OCI-LY7 (cell line): ENCODE measurements around the gene FBXO28. TPM values are rescaled to one million over a fixed set of nuclear protein-coding genes. Genes with fewer than 3 reads are reported as not detected.

Experiments used
- BruUV-seq: library from RNA; stranded (reverse); fragments of 400-500 nt; replicated peaks from 2 replicates; lab custom pipeline; 2021; lab: Mats Ljungman, UMichigan
- CTCF ChIA-PET: fragments of 300-600 bp; sonication (Branson Sonifier 250); formaldehyde crosslinking; loops from one replicate; lab custom pipeline; 2022; ENCODE audit warnings: antibody characterized with exemption; ENCODE audit not compliant: unreplicated experiment; lab: Charles Lee
- POLR2A ChIA-PET: fragments of 300-600 bp; sonication (Branson Sonifier 250); formaldehyde crosslinking; loops from one replicate; lab custom pipeline; 2022; ENCODE audit warnings: antibody characterized with exemption; lab: Charles Lee
- DNase-seq: peaks from one replicate; pipeline ENCODE4 v3.0.0-alpha.2; 2015; ENCODE audit warnings: low spot score
- H2AFZ ChIP-seq: fragments of 200-600 bp; sonication (generic), shearing (Covaris generic); 2 replicates; pipeline ENCODE4 v1.6.1; 2014; ENCODE audit warnings: mild to moderate bottlenecking, antibody characterized with exemption, low read length, moderate library complexity
- H3K27ac ChIP-seq: fragments of 200-600 bp; sonication (generic); 2 replicates; pipeline ENCODE4 v1.5.1; 2014; ENCODE audit warnings: mixed run types, low read depth, mild to moderate bottlenecking, moderate library complexity, low read length, inconsistent platforms; ENCODE audit not compliant: poor library complexity, severe bottlenecking
- H3K36me3 ChIP-seq: fragments of 200-600 bp; sonication (generic); 2 replicates; pipeline ENCODE4 v1.6.1; 2014; ENCODE audit warnings: mild to moderate bottlenecking, antibody characterized with exemption, low read length, moderate library complexity, mixed read lengths; ENCODE audit not compliant: insufficient read depth
- H3K4me1 ChIP-seq: fragments of 200-600 bp; sonication (generic); 2 replicates; pipeline ENCODE4 v1.5.1; 2014; ENCODE audit warnings: mild to moderate bottlenecking, low read length; ENCODE audit not compliant: insufficient read depth, poor library complexity, severe bottlenecking
- H3K4me2 ChIP-seq: fragments of 200-600 bp; sonication (generic); 2 replicates; pipeline ENCODE4 v1.6.1; 2014; ENCODE audit warnings: mild to moderate bottlenecking, low read length
- H3K4me3 ChIP-seq: fragments of 200-600 bp; sonication (generic); 2 replicates; pipeline ENCODE4 v1.5.1; 2014; ENCODE audit warnings: mild to moderate bottlenecking, low read depth, low read length; ENCODE audit not compliant: poor library complexity, severe bottlenecking
- H3K79me2 ChIP-seq: fragments of 200-600 bp; sonication (generic); 2 replicates; pipeline ENCODE4 v1.6.1; 2016; ENCODE audit warnings: low read depth, mild to moderate bottlenecking, low read length, moderate library complexity, mixed read lengths; ENCODE audit not compliant: insufficient read depth
- H3K9me2 ChIP-seq: fragments of 200-600 bp; sonication (generic); 2 replicates; pipeline ENCODE4 v1.6.1; 2016; ENCODE audit warnings: mild to moderate bottlenecking, low read length, mixed read lengths; ENCODE audit not compliant: insufficient read depth
- H3K9me3 ChIP-seq: fragments of 200-600 bp; sonication (generic); 2 replicates; pipeline ENCODE4 v1.6.1; 2014; ENCODE audit warnings: mild to moderate bottlenecking, mixed run types, low read length, mixed read lengths
- H4K20me1 ChIP-seq: fragments of 200-600 bp; sonication (generic); 2 replicates; pipeline ENCODE4 v1.6.1; 2014; ENCODE audit warnings: mild to moderate bottlenecking, antibody characterized with exemption, low read length, moderate library complexity, mixed read lengths; ENCODE audit not compliant: insufficient read depth
- EZH2phosphoT487 ChIP-seq: fragments of 200-600 bp; sonication (generic); IDR thresholded peaks from 2 replicates; pipeline ENCODE4 v1.6.1; 2018; ENCODE audit warnings: low read depth, borderline replicate concordance, mild to moderate bottlenecking, mixed run types, antibody characterized with exemption, low read length, moderate library complexity, mixed read lengths
- intact Hi-C: fragments of 100-400 bp; cut with micrococcal nuclease; formaldehyde crosslinking; loops from one replicate; pipeline ENCODE4 v1.10.0; 2022; ENCODE audit not compliant: unreplicated experiment
- total RNA-seq, 2 experiments: library from RNA; depleted of rRNA in 1 of 2; stranded (reverse); fragments of >200 nt in 1 of 2; shearing (Covaris generic) in 1 of 2; gene quantifications; 2 replicates each; pipeline ENCODE4 v1.2.3, GENCODE V29; 2014 to 2022
- TF ChIP-seq, protein P1 (sequence below): fragments of 200-600 bp; sonication (generic); conservative IDR thresholded peaks from 2 replicates; pipeline ENCODE4 v1.5.1; 2014; ENCODE audit warnings: mild to moderate bottlenecking, antibody characterized with exemption, low read length, moderate library complexity, mixed read lengths

Gene FBXO28
- total RNA-seq, 2 experiments from 2014 or later, result 20.1 to 23.3 TPM

DNA sequence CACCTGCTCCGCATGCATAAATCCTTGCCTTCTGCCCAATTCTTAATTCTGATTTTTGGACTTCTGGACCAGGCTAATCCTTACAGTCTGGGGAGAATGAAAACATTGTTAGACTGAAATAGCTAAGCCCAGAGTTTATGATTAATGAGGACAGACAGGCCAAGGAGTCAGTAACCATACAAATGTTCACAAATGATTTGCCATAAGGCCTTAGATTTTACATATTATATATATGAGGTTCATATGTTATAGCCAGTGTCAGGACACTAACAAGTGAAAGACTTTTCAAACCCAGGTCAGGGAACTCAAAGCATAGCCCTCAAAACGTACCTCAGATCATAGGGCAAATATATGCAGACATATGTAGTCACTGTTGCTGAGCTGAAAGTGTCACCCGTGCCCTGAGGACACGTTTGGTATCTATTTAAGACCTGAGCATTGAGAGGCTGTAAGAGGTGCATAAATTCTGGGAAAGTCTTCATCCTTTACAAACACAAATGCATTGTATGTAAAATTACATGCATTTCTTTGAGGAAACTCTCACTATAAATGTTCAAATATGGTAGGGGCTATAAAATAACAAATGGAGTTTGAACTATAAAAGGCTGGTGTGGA is 45.3 kb upstream of the FBXO28 start:
- no peaks in the 10 kb centered on the region for H3K79me2 ChIP-seq
- no peaks in the 10 kb centered on the region for H3K4me1 ChIP-seq
- no peaks in the 10 kb centered on the region for H3K9me2 ChIP-seq
- CTCF ChIA-PET, result no interaction called here
- no peak for DNase-seq
- H3K36me3 ChIP-seq, result no peaks in the 10 kb centered on the region
- H3K9me3 ChIP-seq, result no peaks in the 10 kb centered on the region
- no peak overlapping the region for H3K27ac ChIP-seq
- intact Hi-C loops, result no loop called here
- POLR2A ChIA-PET, result no interaction called here
- no peaks in the 10 kb centered on the region for H4K20me1 ChIP-seq
- no peak overlapping the region for H3K4me3 ChIP-seq
- no peak overlapping the region for H2AFZ ChIP-seq
- BruUV-seq, result no TSS peak
- TF ChIP-seq EZH2phosphoT487, result no peak
- TF ChIP-seq, protein P1, sequence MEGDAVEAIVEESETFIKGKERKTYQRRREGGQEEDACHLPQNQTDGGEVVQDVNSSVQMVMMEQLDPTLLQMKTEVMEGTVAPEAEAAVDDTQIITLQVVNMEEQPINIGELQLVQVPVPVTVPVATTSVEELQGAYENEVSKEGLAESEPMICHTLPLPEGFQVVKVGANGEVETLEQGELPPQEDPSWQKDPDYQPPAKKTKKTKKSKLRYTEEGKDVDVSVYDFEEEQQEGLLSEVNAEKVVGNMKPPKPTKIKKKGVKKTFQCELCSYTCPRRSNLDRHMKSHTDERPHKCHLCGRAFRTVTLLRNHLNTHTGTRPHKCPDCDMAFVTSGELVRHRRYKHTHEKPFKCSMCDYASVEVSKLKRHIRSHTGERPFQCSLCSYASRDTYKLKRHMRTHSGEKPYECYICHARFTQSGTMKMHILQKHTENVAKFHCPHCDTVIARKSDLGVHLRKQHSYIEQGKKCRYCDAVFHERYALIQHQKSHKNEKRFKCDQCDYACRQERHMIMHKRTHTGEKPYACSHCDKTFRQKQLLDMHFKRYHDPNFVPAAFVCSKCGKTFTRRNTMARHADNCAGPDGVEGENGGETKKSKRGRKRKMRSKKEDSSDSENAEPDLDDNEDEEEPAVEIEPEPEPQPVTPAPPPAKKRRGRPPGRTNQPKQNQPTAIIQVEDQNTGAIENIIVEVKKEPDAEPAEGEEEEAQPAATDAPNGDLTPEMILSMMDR, result no peak
- no peak overlapping the region for H3K4me2 ChIP-seq

DNA sequence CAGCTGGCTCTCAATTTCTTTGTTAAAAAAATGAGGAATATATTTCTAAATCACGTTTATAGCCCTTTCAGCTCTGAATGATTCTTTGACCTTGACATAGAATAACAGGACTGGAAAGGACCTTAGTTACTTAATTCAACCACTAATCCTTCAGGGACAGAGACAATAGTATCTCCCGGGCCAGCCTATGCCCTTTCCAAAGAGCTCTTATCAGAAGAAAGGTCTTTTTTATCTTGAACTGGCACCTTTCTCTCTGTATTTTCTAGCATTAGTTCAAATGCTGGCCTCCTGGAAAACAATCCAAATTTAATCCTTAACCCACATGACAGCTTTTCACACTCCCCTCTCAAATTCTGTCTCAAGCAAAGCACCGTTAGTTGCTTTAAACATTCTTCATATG is 44.8 kb upstream of the FBXO28 start:
- no peaks in the 10 kb centered on the region for H3K79me2 ChIP-seq
- H3K9me3 ChIP-seq, result no peaks in the 10 kb centered on the region
- no peaks in the 10 kb centered on the region for H4K20me1 ChIP-seq
- H3K36me3 ChIP-seq, result no peaks in the 10 kb centered on the region
- TF ChIP-seq, protein P1, result no peak
- TF ChIP-seq EZH2phosphoT487, result no peak
- H2AFZ ChIP-seq, result no peak overlapping the region
- no peaks in the 10 kb centered on the region for H3K9me2 ChIP-seq
- no peak overlapping the region for H3K4me3 ChIP-seq
- no peak overlapping the region for H3K4me2 ChIP-seq
- H3K4me1 ChIP-seq, result no peaks in the 10 kb centered on the region
- ChIA-PET CTCF (no interaction called here), POLR2A (no interaction called here)
- no TSS peak for BruUV-seq
- intact Hi-C loops, result no loop called here
- DNase-seq, result no peak
- H3K27ac ChIP-seq, result no peak overlapping the region

DNA sequence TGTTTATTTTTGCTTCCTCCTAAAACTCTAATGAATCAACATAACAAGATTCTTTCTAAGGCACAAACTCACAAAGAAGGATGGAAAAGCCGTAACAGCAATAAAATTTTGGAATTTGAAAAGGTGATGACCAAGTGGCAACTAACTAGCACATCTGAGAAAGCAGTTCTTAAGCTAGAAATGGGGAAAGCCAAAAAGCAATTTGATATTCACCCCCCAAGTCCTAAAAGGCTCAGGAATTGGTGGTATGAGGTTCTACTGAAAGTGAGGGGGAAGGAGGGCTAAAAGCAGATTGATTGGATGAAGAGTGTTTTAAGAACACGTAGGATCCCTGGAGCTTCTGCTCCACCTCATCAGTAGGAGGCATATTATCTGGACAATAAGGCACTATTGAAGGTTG is 43.4 kb upstream of the FBXO28 start:
- H3K9me2 ChIP-seq, result no peaks in the 10 kb centered on the region
- no peak overlapping the region for H3K4me2 ChIP-seq
- H3K4me1 ChIP-seq, result no peaks in the 10 kb centered on the region
- no peak overlapping the region for H3K4me3 ChIP-seq
- H3K27ac ChIP-seq, result no peak overlapping the region
- CTCF ChIA-PET, result no interaction called here
- no peak for DNase-seq
- TF ChIP-seq EZH2phosphoT487, result no peak
- TF ChIP-seq, protein P1, result no peak
- POLR2A ChIA-PET, result interaction anchor here (0.6 to 0.7 kb wide), 2 partner anchors 52 to 153 kb away, joined by 3 read pairs; no protein-coding TSS in a partner anchor
- no peaks in the 10 kb centered on the region for H3K36me3 ChIP-seq
- BruUV-seq, result no TSS peak
- no peak overlapping the region for H2AFZ ChIP-seq
- H4K20me1 ChIP-seq, result no peaks in the 10 kb centered on the region
- intact Hi-C loops, result no loop called here
- no peaks in the 10 kb centered on the region for H3K79me2 ChIP-seq
- H3K9me3 ChIP-seq, result no peaks in the 10 kb centered on the region
